Uterus (tissue), 2 donors: ENCODE results near the gene GRHL3.

Source experiments
- POLR2A ChIP-seq, 2 donors: fragments of 450-650 bp; IDR thresholded peaks; one replicate each; pipeline ENCODE4 v1.6.1; 2016; ENCODE audit warnings: antibody characterized with exemption in 2 of 2, mild to moderate bottlenecking in 1 of 2, moderate library complexity in 1 of 2
- TF ChIP-seq, protein P1 (sequence below), 4 experiments: fragments of 200-600 bp in 2 of 4; fragments of 450-650 bp in 2 of 4; sonication (generic) in 2 of 4; IDR thresholded peaks; one replicate each; pipeline ENCODE4 v1.5.1; 2016 to 2019; ENCODE audit warnings: antibody characterized with exemption in 4 of 4, mild to moderate bottlenecking in 2 of 4, moderate library complexity in 1 of 4

DNA sequence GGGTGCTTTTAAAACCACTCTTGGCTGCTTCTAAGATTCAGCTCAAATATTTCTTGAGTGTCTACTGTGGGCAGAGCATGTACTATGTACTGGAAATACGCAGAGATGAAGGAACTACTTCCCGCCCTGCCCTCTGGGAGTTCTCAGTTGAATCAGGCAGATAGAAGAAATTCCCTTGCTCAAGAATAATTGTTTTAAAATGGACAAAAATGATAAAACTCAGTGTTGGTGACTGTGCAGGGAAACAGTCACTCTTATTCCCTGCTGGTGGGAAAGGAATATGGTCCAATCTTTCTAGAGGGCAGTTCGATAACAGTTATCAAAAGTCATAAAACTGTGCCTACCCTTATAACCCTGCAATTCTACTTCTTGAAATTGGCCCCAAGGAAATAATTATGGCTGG, 16.9 kb upstream of the GRHL3 start:
- TF ChIP-seq POLR2A (IDR thresholded peaks at IDR 0.05) = no peak
- TF ChIP-seq, protein P1, sequence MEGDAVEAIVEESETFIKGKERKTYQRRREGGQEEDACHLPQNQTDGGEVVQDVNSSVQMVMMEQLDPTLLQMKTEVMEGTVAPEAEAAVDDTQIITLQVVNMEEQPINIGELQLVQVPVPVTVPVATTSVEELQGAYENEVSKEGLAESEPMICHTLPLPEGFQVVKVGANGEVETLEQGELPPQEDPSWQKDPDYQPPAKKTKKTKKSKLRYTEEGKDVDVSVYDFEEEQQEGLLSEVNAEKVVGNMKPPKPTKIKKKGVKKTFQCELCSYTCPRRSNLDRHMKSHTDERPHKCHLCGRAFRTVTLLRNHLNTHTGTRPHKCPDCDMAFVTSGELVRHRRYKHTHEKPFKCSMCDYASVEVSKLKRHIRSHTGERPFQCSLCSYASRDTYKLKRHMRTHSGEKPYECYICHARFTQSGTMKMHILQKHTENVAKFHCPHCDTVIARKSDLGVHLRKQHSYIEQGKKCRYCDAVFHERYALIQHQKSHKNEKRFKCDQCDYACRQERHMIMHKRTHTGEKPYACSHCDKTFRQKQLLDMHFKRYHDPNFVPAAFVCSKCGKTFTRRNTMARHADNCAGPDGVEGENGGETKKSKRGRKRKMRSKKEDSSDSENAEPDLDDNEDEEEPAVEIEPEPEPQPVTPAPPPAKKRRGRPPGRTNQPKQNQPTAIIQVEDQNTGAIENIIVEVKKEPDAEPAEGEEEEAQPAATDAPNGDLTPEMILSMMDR (IDR thresholded peaks at IDR 0.05) = no peak
